Measurements from ENCODE around the gene SLC38A1.

SLC38A1 gene

GRCh38 chr12:46268583-46269428 lies at the start of gene SLC38A1:
TSS of gene SLC38A1 (minus strand) at chr12:46269043. CDS start at chr12:46239800, 29,243 bp downstream.
- peak; percentile 73 for DNase-seq (ENCODE audit: low read depth, low spot score)
- peak within 1 kb of the TSS; percentile 64 for H3K4me3 ChIP-seq (ENCODE audit: low read depth, low read length)
- TF ChIP-seq CTCF (IDR thresholded peaks at IDR 0.05; ENCODE audit: low read depth, low read length): no peak
- in situ Hi-C loops (cut with HindIII; ENCODE audit: low sequenced_read_pairs): no loop called here

- no peak for DNase-seq (ENCODE audit: low read depth, low spot score)
- no peak overlapping the region for H3K4me3 ChIP-seq (ENCODE audit: low read depth, low read length)
- in situ Hi-C loops (cut with HindIII; ENCODE audit: low sequenced_read_pairs): no loop called here
- no peak for TF ChIP-seq CTCF (IDR thresholded peaks at IDR 0.05; ENCODE audit: low read depth, low read length)
Observed at GRCh38 chr12:46318037-46318436, 49.2 kb upstream of the SLC38A1 start.

GRCh38 chr12:46304070-46304469 lies 35.2 kb upstream of the SLC38A1 start:
- no peak for TF ChIP-seq CTCF (IDR thresholded peaks at IDR 0.05; ENCODE audit: low read depth, low read length)
- no peak overlapping the region for H3K4me3 ChIP-seq (ENCODE audit: low read depth, low read length)

GRCh38 chr12:46303039-46303666 lies 34.3 kb upstream of the SLC38A1 start:
- no peak overlapping the region for H3K4me3 ChIP-seq (ENCODE audit: low read depth, low read length)
- peak; percentile 25 for DNase-seq (ENCODE audit: low read depth, low spot score)
- in situ Hi-C loops (cut with HindIII; ENCODE audit: low sequenced_read_pairs): no loop called here
- TF ChIP-seq CTCF (IDR thresholded peaks at IDR 0.05; ENCODE audit: low read depth, low read length): peak; percentile 60

More at GRCh38 chr12:46304070-46304469, 35.2 kb upstream of the SLC38A1 start:
- DNase-seq (ENCODE audit: low read depth, low spot score): no peak
- in situ Hi-C loops (cut with HindIII; ENCODE audit: low sequenced_read_pairs): no loop called here

GRCh38 chr12:46300910-46301309 lies 32.1 kb upstream of the SLC38A1 start:
- no peak for TF ChIP-seq CTCF (IDR thresholded peaks at IDR 0.05; ENCODE audit: low read depth, low read length)
- DNase-seq (ENCODE audit: low read depth, low spot score): peak; percentile 32
- in situ Hi-C loops (cut with HindIII; ENCODE audit: low sequenced_read_pairs): no loop called here

GRCh38 chr12:46299851-46300250 lies 31.0 kb upstream of the SLC38A1 start:
- in situ Hi-C loops (cut with HindIII; ENCODE audit: low sequenced_read_pairs): no loop called here

More at GRCh38 chr12:46300910-46301309, 32.1 kb upstream of the SLC38A1 start:
- H3K4me3 ChIP-seq (ENCODE audit: low read depth, low read length): no peak overlapping the region

More at GRCh38 chr12:46299851-46300250, 31.0 kb upstream of the SLC38A1 start:
- no peak for DNase-seq (ENCODE audit: low read depth, low spot score)
- no peak for TF ChIP-seq CTCF (IDR thresholded peaks at IDR 0.05; ENCODE audit: low read depth, low read length)
- H3K4me3 ChIP-seq (ENCODE audit: low read depth, low read length): no peak overlapping the region
